Measurements from ENCODE around the gene TNNT3.

The TNNT3 gene

DNA sequence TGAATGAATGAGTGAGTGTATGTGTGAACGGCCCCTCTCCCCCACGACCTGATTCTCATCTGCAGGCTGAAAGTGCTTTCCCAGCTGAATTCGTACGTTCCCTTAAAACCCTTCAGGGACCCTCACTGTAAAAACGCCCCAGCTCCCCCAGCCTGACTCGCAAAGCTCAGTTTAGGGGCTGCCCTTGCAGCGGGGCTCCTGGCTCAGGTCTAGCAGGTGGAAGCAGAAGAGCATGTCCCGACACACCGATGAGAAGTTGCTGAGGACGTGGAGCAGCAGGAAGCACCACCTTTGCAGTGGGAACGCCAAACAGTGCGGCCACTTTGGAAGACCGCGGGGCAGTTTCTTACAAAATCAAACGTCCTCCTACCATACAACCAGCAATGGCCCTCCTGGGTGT, 24.1 kb downstream of the TNNT3 start:
- TF ChIP-seq YY1 (IDR thresholded peaks at IDR 0.05; ENCODE audit: low read depth) (no peak), CEBPB (IDR thresholded peaks at IDR 0.05) (no peak), TCF12 (IDR thresholded peaks at IDR 0.05; ENCODE audit: low read depth) (no peak), EP300 (IDR thresholded peaks at IDR 0.05; ENCODE audit: borderline replicate concordance) (no peak), RAD21 (IDR thresholded peaks at IDR 0.05; ENCODE audit: low read depth) (no peak), TAF1 (IDR thresholded peaks at IDR 0.05; ENCODE audit: low read depth) (no peak), EGR1 (IDR thresholded peaks at IDR 0.05) (no peak), CREB1 (IDR thresholded peaks at IDR 0.05; ENCODE audit: low read depth) (no peak), FOXM1 (IDR thresholded peaks at IDR 0.05; ENCODE audit: borderline replicate concordance, low read depth) (no peak)
- TF ChIP-seq, protein P1, sequence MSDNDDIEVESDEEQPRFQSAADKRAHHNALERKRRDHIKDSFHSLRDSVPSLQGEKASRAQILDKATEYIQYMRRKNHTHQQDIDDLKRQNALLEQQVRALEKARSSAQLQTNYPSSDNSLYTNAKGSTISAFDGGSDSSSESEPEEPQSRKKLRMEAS (IDR thresholded peaks at IDR 0.05): no peak
- TF ChIP-seq, protein P2, sequence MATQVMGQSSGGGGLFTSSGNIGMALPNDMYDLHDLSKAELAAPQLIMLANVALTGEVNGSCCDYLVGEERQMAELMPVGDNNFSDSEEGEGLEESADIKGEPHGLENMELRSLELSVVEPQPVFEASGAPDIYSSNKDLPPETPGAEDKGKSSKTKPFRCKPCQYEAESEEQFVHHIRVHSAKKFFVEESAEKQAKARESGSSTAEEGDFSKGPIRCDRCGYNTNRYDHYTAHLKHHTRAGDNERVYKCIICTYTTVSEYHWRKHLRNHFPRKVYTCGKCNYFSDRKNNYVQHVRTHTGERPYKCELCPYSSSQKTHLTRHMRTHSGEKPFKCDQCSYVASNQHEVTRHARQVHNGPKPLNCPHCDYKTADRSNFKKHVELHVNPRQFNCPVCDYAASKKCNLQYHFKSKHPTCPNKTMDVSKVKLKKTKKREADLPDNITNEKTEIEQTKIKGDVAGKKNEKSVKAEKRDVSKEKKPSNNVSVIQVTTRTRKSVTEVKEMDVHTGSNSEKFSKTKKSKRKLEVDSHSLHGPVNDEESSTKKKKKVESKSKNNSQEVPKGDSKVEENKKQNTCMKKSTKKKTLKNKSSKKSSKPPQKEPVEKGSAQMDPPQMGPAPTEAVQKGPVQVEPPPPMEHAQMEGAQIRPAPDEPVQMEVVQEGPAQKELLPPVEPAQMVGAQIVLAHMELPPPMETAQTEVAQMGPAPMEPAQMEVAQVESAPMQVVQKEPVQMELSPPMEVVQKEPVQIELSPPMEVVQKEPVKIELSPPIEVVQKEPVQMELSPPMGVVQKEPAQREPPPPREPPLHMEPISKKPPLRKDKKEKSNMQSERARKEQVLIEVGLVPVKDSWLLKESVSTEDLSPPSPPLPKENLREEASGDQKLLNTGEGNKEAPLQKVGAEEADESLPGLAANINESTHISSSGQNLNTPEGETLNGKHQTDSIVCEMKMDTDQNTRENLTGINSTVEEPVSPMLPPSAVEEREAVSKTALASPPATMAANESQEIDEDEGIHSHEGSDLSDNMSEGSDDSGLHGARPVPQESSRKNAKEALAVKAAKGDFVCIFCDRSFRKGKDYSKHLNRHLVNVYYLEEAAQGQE (IDR thresholded peaks at IDR 0.05; ENCODE audit: low read depth): no peak
- TF ChIP-seq, protein P3, sequence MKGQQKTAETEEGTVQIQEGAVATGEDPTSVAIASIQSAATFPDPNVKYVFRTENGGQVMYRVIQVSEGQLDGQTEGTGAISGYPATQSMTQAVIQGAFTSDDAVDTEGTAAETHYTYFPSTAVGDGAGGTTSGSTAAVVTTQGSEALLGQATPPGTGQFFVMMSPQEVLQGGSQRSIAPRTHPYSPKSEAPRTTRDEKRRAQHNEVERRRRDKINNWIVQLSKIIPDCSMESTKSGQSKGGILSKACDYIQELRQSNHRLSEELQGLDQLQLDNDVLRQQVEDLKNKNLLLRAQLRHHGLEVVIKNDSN (IDR thresholded peaks at IDR 0.05): no peak

DNA sequence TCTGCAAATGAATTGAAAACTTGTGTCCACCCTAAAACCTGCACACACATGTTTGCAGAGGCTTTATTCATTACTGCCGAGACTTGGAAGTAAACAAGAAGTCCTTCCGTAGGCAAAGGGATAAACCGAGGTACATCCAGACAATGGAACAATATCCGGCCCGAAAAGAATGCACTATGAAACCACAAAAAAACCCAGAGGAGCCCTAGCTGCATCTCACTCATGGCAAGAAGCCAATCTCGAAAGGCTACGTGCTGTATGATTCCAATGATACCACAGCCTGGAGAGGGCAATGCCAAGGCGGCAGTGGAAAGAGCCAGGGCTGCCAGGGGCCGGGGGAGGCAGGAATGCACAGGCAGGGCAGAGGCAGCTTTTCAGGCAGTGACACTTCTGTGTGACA, 24.5 kb downstream of the TNNT3 start:
- TF ChIP-seq, protein P3 (IDR thresholded peaks at IDR 0.05): no peak
- TF ChIP-seq ZBTB7A (IDR thresholded peaks at IDR 0.05; ENCODE audit: low read depth): no peak
- no peak for TF ChIP-seq TAF1 (IDR thresholded peaks at IDR 0.05; ENCODE audit: low read depth)
- TF ChIP-seq EP300 (IDR thresholded peaks at IDR 0.05; ENCODE audit: borderline replicate concordance): no peak
- no peak for TF ChIP-seq YY1 (IDR thresholded peaks at IDR 0.05; ENCODE audit: low read depth)
- no peak for TF ChIP-seq EGR1 (IDR thresholded peaks at IDR 0.05)
- TF ChIP-seq, protein P2 (IDR thresholded peaks at IDR 0.05; ENCODE audit: low read depth): no peak
- TF ChIP-seq TCF12 (IDR thresholded peaks at IDR 0.05; ENCODE audit: low read depth): no peak
- TF ChIP-seq CEBPB (IDR thresholded peaks at IDR 0.05): no peak
- TF ChIP-seq, protein P1 (IDR thresholded peaks at IDR 0.05): no peak
- no peak for TF ChIP-seq CREB1 (IDR thresholded peaks at IDR 0.05; ENCODE audit: low read depth)
- no peak for TF ChIP-seq FOXM1 (IDR thresholded peaks at IDR 0.05; ENCODE audit: borderline replicate concordance, low read depth)
- TF ChIP-seq NFIC (IDR thresholded peaks at IDR 0.05): no peak
- no peak for TF ChIP-seq RAD21 (IDR thresholded peaks at IDR 0.05; ENCODE audit: low read depth)
- no peak for TF ChIP-seq TEAD4 (IDR thresholded peaks at IDR 0.05)

DNA sequence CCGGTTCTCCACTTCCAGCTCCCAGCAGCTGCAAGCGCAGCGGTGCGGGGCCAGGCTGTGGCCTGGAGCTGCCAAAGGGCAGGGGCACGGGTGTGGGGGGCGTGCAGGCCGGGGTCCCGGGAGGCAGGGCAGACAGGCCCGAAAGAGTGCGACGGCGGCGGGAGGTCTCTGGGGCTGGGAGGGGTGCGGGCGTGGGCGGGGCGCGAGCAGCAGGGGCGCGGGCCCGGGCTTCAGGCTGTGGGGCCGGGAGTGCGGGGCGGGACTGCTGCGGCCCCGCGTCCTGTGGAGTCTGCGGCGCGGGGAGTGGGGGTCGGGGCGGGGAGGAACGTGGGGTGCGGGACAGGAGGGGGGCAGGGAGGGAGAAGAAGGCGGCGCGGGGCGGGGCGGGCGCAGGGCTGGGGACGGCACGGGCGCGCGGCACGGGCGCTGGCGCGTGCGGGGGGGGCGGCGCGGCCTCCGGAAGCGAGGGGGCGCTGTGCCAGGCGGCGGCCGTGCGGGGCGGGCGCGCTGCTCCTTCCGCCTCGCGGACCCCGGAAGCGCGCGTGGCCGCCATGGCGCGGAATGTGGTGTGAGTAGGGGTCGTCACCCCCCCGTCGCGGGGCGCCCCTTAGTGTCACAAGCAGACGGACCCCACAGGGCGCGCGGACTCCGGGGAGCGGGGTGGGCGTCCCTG, 27.4 kb downstream of the TNNT3 start, which contains the start of gene MRPL23:
Gene MRPL23 (plus strand): TSS at position 521 of the 673 bp plus-strand sequence. CDS start 31 bp downstream, at position 552.
- no peak for TF ChIP-seq TCF12 (IDR thresholded peaks at IDR 0.05; ENCODE audit: low read depth)
- no peak for TF ChIP-seq TEAD4 (IDR thresholded peaks at IDR 0.05)
- TF ChIP-seq, protein P3 (IDR thresholded peaks at IDR 0.05): no peak
- TF ChIP-seq YY1 (IDR thresholded peaks at IDR 0.05; ENCODE audit: low read depth): no peak

DNA sequence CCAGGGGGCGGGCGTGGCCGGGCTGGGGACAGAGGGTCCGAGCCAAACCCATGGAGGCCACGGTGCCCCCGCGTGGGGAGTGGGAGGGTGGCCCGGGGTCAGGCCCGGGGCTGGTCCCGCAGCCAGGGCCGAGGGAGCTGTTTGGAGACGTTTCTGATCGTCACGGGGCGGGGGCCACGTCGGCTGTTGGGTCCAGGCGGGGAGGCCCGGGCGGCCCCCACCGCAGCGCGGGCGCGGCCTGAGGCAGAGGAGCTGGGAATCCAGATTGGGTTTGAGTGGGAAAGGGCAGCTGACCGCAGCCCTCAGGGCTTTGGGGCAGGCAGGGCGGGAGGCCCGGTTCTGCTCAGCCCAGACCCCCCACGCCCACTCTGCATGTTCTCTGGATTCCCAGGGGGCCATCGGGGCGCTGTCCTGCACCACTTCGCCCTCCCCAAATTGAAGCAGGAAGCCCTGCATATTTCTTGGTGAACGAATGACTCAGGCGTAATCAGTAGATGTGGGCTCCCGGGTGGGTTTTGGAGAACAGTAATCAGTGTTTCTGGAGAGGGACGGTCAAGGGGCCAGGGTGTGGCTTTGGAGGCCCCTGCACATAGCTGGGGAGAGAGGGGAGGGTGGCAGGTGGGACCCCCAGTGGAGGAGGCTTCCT, 28.2 kb downstream of the TNNT3 start:
- TF ChIP-seq, protein P1 (IDR thresholded peaks at IDR 0.05): no peak
- no peak for TF ChIP-seq CREB1 (IDR thresholded peaks at IDR 0.05; ENCODE audit: low read depth)
- TF ChIP-seq RAD21 (IDR thresholded peaks at IDR 0.05; ENCODE audit: low read depth): no peak
- no peak for TF ChIP-seq TCF12 (IDR thresholded peaks at IDR 0.05; ENCODE audit: low read depth)
- no peak for TF ChIP-seq YY1 (IDR thresholded peaks at IDR 0.05; ENCODE audit: low read depth)

DNA sequence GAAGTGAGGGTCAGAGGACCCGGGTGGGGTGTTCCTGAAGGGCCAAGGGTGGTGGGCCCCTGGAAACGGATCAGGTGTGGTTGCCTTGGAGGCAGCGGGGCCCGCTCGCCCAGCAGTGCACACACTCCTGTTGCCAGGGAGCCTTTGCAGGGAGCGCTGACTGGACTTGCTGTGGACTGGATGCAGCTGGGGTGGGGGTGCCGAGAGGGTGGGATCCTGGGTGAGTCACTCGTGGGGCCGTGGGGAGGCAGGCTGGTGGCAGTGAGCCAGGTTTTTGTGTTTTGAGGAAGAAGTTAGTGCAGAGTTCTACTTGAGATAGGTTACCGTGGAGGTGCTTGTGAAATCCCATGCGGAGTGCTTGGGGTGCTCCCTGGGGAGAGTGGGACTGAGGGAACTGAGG, 28.9 kb downstream of the TNNT3 start:
- TF ChIP-seq NFIC (IDR thresholded peaks at IDR 0.05): no peak
- TF ChIP-seq CREB1 (IDR thresholded peaks at IDR 0.05; ENCODE audit: low read depth): no peak
- TF ChIP-seq EP300 (IDR thresholded peaks at IDR 0.05; ENCODE audit: borderline replicate concordance): no peak
- TF ChIP-seq, protein P2 (IDR thresholded peaks at IDR 0.05; ENCODE audit: low read depth): no peak
- TF ChIP-seq TCF12 (IDR thresholded peaks at IDR 0.05; ENCODE audit: low read depth): no peak
- no peak for TF ChIP-seq YY1 (IDR thresholded peaks at IDR 0.05; ENCODE audit: low read depth)
- TF ChIP-seq, protein P1 (IDR thresholded peaks at IDR 0.05): no peak
- no peak for TF ChIP-seq EGR1 (IDR thresholded peaks at IDR 0.05)
- no peak for TF ChIP-seq TEAD4 (IDR thresholded peaks at IDR 0.05)
